ENCODE measurements around the gene EVPL. TPM values are rescaled to one million over a fixed set of nuclear protein-coding genes. Genes with fewer than 3 reads are reported as not detected.
"Not testable (repeated sequence)": the region's sequence is repeated elsewhere in the genome, so short reads cannot be mapped to it uniquely, and the experiment has no call there.

EVPL gene
- polyA plus RNA-seq, 1 donor (not counting 4 experiments of a cell fraction or from before 2014, with no cell fraction given), result 7.6 TPM

DNA sequence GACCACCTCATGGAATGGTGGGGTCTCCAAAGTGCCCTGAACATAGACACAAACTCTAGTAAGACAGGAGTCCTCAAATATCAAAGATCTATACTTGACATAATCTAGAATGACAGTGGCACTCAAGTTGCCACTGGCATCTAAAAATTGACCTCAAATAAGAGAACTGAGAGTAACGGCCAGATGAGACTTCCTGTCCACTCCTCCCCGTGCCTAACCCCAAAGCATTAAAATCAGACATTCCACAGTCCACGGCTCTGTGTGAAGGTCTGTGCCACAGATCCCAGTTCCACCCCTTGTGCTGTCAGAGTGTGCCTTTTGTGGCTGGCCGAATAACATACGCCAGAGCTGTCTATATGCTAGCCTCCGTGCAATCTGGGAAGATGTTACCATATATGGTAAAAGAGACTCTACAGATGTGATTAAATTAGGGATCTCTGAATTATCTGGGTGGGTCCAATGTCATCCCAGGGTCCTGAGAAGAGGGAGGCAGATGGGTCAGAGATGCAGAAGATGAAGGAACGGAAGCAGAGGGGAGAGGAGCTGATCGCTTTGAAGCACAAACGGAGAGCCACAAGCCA, 21.0 kb upstream of the EVPL start:
- TF ChIP-seq, protein P1, sequence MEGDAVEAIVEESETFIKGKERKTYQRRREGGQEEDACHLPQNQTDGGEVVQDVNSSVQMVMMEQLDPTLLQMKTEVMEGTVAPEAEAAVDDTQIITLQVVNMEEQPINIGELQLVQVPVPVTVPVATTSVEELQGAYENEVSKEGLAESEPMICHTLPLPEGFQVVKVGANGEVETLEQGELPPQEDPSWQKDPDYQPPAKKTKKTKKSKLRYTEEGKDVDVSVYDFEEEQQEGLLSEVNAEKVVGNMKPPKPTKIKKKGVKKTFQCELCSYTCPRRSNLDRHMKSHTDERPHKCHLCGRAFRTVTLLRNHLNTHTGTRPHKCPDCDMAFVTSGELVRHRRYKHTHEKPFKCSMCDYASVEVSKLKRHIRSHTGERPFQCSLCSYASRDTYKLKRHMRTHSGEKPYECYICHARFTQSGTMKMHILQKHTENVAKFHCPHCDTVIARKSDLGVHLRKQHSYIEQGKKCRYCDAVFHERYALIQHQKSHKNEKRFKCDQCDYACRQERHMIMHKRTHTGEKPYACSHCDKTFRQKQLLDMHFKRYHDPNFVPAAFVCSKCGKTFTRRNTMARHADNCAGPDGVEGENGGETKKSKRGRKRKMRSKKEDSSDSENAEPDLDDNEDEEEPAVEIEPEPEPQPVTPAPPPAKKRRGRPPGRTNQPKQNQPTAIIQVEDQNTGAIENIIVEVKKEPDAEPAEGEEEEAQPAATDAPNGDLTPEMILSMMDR (optimal IDR thresholded peaks at IDR 0.05 in 1 of 3, IDR thresholded peaks at IDR 0.05 in 1 of 3, conservative IDR thresholded peaks at IDR 0.05 in 1 of 3; ENCODE audit: extremely low read depth in 1 of 3, insufficient read depth in 2 of 3, low read length in 3 of 3), result no peak
- no peak for TF ChIP-seq EZH2 (IDR thresholded peaks at IDR 0.05; ENCODE audit: low read length)
- H3K4me3 ChIP-seq (ENCODE audit: control insufficient read depth in 2 of 3, extremely low read depth in 1 of 3, insufficient read depth in 2 of 3, low read depth in 1 of 3, low read length in 3 of 3), result no peak overlapping the region
- H3K79me2 ChIP-seq (ENCODE audit: control insufficient read depth, insufficient read depth, low read length), result peaks cover 5% of the 10 kb centered on the region
- no peak overlapping the region for H3K4me2 ChIP-seq (ENCODE audit: control insufficient read depth, extremely low read depth, insufficient read depth, low read depth, low read length)
- H3K27ac ChIP-seq (ENCODE audit: control insufficient read depth, insufficient read depth, low read length), result no peak overlapping the region
- no peaks in the 10 kb centered on the region for H3K27me3 ChIP-seq (ENCODE audit: control insufficient read depth, extremely low read depth, insufficient read depth, low read length)
- DNase-seq (ENCODE audit: low read depth, low spot score) (no peak), FAIRE-seq (no peak)
- no peaks in the 10 kb centered on the region for H4K20me1 ChIP-seq (ENCODE audit: control insufficient read depth, extremely low read depth, insufficient read depth, low read length)
- peaks cover 36 to 66% of the 10 kb centered on the region in 2 experiments for H3K36me3 ChIP-seq (ENCODE audit: control insufficient read depth in 2 of 2, extremely low read depth in 1 of 2, insufficient read depth in 2 of 2, low read length in 2 of 2)
- peaks cover 1% of the 10 kb centered on the region for H3K9me1 ChIP-seq (ENCODE audit: control insufficient read depth, extremely low read depth, insufficient read depth, low read length)
- dilution Hi-C loops (cut with MboI; ENCODE audit: extremely low pct_ligation_motif_present, low sequenced_read_pairs), result no loop called here
- H3K4me1 ChIP-seq (ENCODE audit: control insufficient read depth, extremely low read depth, insufficient read depth, low read length), result peaks cover 10% of the 10 kb centered on the region
- H3K9ac ChIP-seq (ENCODE audit: control insufficient read depth, extremely low read depth, insufficient read depth, low read length), result no peak overlapping the region
- no peaks in the 10 kb centered on the region for H3K9me3 ChIP-seq (ENCODE audit: control insufficient read depth, low read depth, low read length)
- no peak overlapping the region for H2AFZ ChIP-seq (ENCODE audit: control insufficient read depth, low read length)

DNA sequence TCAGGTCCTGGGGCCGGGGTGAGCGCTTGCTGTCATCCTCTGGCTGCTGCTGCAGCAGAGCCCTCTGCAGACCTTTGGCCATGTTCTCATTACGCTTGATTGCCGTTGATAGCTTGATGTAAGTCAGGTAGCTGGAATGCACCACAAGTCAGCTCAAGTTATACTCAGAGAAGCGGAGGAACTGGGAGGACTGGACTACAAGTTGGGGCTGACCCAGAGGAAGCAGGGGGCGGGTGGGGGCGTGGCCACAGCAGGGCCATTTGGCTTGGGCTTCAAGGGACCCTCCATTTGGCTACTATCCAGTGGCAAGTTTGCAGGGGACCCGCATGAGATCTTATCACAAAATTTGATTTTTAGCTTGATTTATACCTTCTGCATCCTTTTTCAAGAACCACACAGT, 19.0 kb upstream of the EVPL start:
- H3K27ac ChIP-seq (ENCODE audit: control insufficient read depth, insufficient read depth, low read length), result no peak overlapping the region

DNA sequence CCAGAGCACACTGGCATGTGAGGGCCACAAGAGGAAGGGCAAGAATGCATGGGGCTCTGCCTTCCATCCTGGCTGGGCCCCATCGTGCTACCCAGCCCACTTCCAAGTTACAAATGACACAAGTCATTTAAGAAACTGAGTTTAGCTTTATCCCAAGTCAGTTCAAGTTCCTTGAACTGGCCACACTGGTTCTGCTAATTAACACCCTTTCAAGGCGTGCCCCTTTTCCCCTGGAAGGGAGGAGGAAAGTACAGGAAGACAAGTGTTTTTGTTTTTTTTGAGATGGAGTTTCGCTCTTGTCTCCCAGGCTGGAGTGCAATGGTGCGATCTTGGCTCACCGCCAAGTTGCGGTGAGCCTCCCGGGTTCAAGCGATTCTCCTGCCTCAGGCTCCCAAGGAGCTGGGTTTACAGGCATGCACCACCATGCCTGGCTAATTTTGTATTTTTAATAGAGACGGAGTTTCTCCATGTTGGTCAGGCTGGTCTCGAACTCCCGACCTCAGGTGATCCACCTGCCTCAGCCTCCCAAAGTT, 17.4 kb upstream of the EVPL start:
- H2AFZ ChIP-seq (ENCODE audit: control insufficient read depth, low read length); H3K27me3 ChIP-seq (ENCODE audit: control insufficient read depth, extremely low read depth, insufficient read depth, low read length); H4K20me1 ChIP-seq (ENCODE audit: control insufficient read depth, extremely low read depth, insufficient read depth, low read length); H3K27ac ChIP-seq (ENCODE audit: control insufficient read depth, insufficient read depth, low read length); dilution Hi-C loops (cut with MboI; ENCODE audit: extremely low pct_ligation_motif_present, low sequenced_read_pairs); H3K79me2 ChIP-seq (ENCODE audit: control insufficient read depth, insufficient read depth, low read length); H3K4me2 ChIP-seq (ENCODE audit: control insufficient read depth, extremely low read depth, insufficient read depth, low read depth, low read length); H3K9ac ChIP-seq (ENCODE audit: control insufficient read depth, extremely low read depth, insufficient read depth, low read length); FAIRE-seq; H3K4me1 ChIP-seq (ENCODE audit: control insufficient read depth, extremely low read depth, insufficient read depth, low read length); H3K9me3 ChIP-seq (ENCODE audit: control insufficient read depth, low read depth, low read length); H3K9me1 ChIP-seq (ENCODE audit: control insufficient read depth, extremely low read depth, insufficient read depth, low read length); DNase-seq (ENCODE audit: low read depth, low spot score); H3K4me3 ChIP-seq (ENCODE audit: control insufficient read depth in 2 of 3, extremely low read depth in 1 of 3, insufficient read depth in 2 of 3, low read depth in 1 of 3, low read length in 3 of 3): not testable (repeated sequence)
- H3K36me3 ChIP-seq (ENCODE audit: control insufficient read depth in 2 of 2, extremely low read depth in 1 of 2, insufficient read depth in 2 of 2, low read length in 2 of 2), result peaks cover 53 to 77% of the 10 kb centered on the region in 2 experiments

More for the DNA sequence above, 19.0 kb upstream of the EVPL start:
- H3K27me3 ChIP-seq (ENCODE audit: control insufficient read depth, extremely low read depth, insufficient read depth, low read length), result no peaks in the 10 kb centered on the region
- no peak overlapping the region for H3K4me3 ChIP-seq (ENCODE audit: control insufficient read depth in 2 of 3, extremely low read depth in 1 of 3, insufficient read depth in 2 of 3, low read depth in 1 of 3, low read length in 3 of 3)
- no peaks in the 10 kb centered on the region for H3K9me3 ChIP-seq (ENCODE audit: control insufficient read depth, low read depth, low read length)
- dilution Hi-C loops (cut with MboI; ENCODE audit: extremely low pct_ligation_motif_present, low sequenced_read_pairs), result no loop called here
- no peak overlapping the region for H3K9ac ChIP-seq (ENCODE audit: control insufficient read depth, extremely low read depth, insufficient read depth, low read length)
- no peaks in the 10 kb centered on the region for H4K20me1 ChIP-seq (ENCODE audit: control insufficient read depth, extremely low read depth, insufficient read depth, low read length)
- no peaks in the 10 kb centered on the region for H3K79me2 ChIP-seq (ENCODE audit: control insufficient read depth, insufficient read depth, low read length)
- DNase-seq (ENCODE audit: low read depth, low spot score), result no peak
- H3K4me2 ChIP-seq (ENCODE audit: control insufficient read depth, extremely low read depth, insufficient read depth, low read depth, low read length), result no peak overlapping the region
- no peaks in the 10 kb centered on the region for H3K9me1 ChIP-seq (ENCODE audit: control insufficient read depth, extremely low read depth, insufficient read depth, low read length)
- peaks cover under 1% of the 10 kb centered on the region for H3K4me1 ChIP-seq (ENCODE audit: control insufficient read depth, extremely low read depth, insufficient read depth, low read length)
- FAIRE-seq, result no peak
- H2AFZ ChIP-seq (ENCODE audit: control insufficient read depth, low read length), result no peak overlapping the region
- peaks cover 46 to 73% of the 10 kb centered on the region in 2 experiments for H3K36me3 ChIP-seq (ENCODE audit: control insufficient read depth in 2 of 2, extremely low read depth in 1 of 2, insufficient read depth in 2 of 2, low read length in 2 of 2)
- TF ChIP-seq EZH2 (IDR thresholded peaks at IDR 0.05; ENCODE audit: low read length), result no peak
- TF ChIP-seq, protein P1 (optimal IDR thresholded peaks at IDR 0.05 in 1 of 3, IDR thresholded peaks at IDR 0.05 in 1 of 3, conservative IDR thresholded peaks at IDR 0.05 in 1 of 3; ENCODE audit: extremely low read depth in 1 of 3, insufficient read depth in 2 of 3, low read length in 3 of 3), result no peak

- H4K20me1 ChIP-seq (ENCODE audit: control insufficient read depth, extremely low read depth, insufficient read depth, low read length); H3K9me3 ChIP-seq (ENCODE audit: control insufficient read depth, low read depth, low read length); H3K9me1 ChIP-seq (ENCODE audit: control insufficient read depth, extremely low read depth, insufficient read depth, low read length); H3K9ac ChIP-seq (ENCODE audit: control insufficient read depth, extremely low read depth, insufficient read depth, low read length); H3K4me3 ChIP-seq (ENCODE audit: control insufficient read depth in 2 of 3, extremely low read depth in 1 of 3, insufficient read depth in 2 of 3, low read depth in 1 of 3, low read length in 3 of 3); FAIRE-seq; H3K79me2 ChIP-seq (ENCODE audit: control insufficient read depth, insufficient read depth, low read length); H3K4me2 ChIP-seq (ENCODE audit: control insufficient read depth, extremely low read depth, insufficient read depth, low read depth, low read length); H3K27ac ChIP-seq (ENCODE audit: control insufficient read depth, insufficient read depth, low read length); H2AFZ ChIP-seq (ENCODE audit: control insufficient read depth, low read length); dilution Hi-C loops (cut with MboI; ENCODE audit: extremely low pct_ligation_motif_present, low sequenced_read_pairs); H3K27me3 ChIP-seq (ENCODE audit: control insufficient read depth, extremely low read depth, insufficient read depth, low read length); DNase-seq (ENCODE audit: low read depth, low spot score); H3K4me1 ChIP-seq (ENCODE audit: control insufficient read depth, extremely low read depth, insufficient read depth, low read length): not testable (repeated sequence)
- H3K36me3 ChIP-seq (ENCODE audit: control insufficient read depth in 2 of 2, extremely low read depth in 1 of 2, insufficient read depth in 2 of 2, low read length in 2 of 2), result peaks cover 52 to 73% of the 10 kb centered on the region in 2 experiments
Measured at GRCh38 chr17:76042868-76043267, 15.8 kb upstream of the EVPL start.
